ENCODE results near the gene FGFBP2. TPM values are rescaled to one million over a fixed set of nuclear protein-coding genes. Genes with fewer than 3 reads are reported as not detected.
A peak's percentile ranks its signal among the peaks of the same experiment; 100 is the strongest.

The FGFBP2 gene
- polyA plus RNA-seq, 4 donors = 3.8 TPM; not detected in 3

DNA sequence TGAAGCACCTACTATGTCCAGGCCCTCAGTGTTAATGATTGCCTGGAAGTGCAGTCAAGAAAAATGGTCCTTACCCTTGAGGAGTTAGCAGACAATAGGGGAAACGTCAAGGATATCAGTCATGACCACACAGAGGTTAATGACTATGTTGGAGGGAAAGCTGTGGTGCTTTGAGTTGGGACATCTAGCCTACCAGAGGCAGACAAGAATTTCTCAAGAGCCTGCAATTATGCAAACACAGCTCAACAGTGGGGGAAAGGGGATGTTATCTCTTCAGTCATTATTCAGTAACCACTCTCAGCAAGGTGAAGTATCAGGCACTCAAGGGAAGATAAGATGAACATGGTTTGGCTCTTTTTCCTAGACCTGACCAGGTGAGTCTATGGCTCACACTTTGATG, 17.5 kb downstream of the FGFBP2 start:
- no peaks in the 10 kb centered on the region for H3K36me3 ChIP-seq (ENCODE audit: control insufficient read depth in 3 of 3, insufficient read depth in 2 of 3, low read depth in 1 of 3, low read length in 3 of 3)
- 51 to 57% (median 52%) methylated on average over 1 of the region's 1 CpG for WGBS, 3 donors
- DNase-seq = peak in 1 of 2 donors; percentile 17

DNA sequence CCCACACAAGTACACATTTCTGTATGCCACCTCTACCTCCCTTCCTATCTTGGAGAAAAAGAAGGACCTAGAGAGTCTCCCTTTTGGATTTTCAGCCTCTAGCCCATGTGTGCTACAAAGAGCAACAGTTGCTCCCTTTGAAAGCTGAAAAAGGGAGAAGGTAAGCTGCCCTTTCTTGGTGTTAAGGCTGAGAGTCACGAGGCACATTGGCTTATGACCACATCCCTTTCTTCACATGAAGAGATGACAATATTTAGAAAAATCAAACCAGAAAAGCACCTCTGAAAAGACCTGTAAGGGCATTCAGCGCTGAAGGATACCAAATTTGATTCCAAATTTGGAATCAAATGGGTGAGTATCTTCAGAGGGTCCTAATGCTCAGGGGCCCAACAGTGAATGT, 18.1 kb downstream of the FGFBP2 start:
- FAIRE-seq = no peak
- Histone ChIP-seq H3K4me1 (ENCODE audit: control insufficient read depth in 3 of 3, insufficient read depth in 2 of 3, low read depth in 1 of 3, low read length in 2 of 3) (no peaks in the 10 kb centered on the region), H3K27ac (ENCODE audit: low read depth in 1 of 3, low read length in 2 of 3) (no peak overlapping the region), H3K4me3 (ENCODE audit: low read depth in 1 of 3, low read length in 3 of 3) (no peak overlapping the region), H3K27me3 (ENCODE audit: control insufficient read depth in 3 of 3, insufficient read depth in 3 of 3, low read length in 3 of 3) (peaks cover 0 to 3% (median 0%) of the 10 kb centered on the region in 3 donors), H3K36me3 (ENCODE audit: control insufficient read depth in 3 of 3, insufficient read depth in 2 of 3, low read depth in 1 of 3, low read length in 3 of 3) (no peaks in the 10 kb centered on the region), H3K9me3 (ENCODE audit: control insufficient read depth in 2 of 2, insufficient read depth in 1 of 2, low read depth in 1 of 2, low read length in 1 of 2) (no peaks in the 10 kb centered on the region)
- DNase-seq = no peak
- 62 to 88% (median 76%) methylated on average over 2 of the region's 2 CpGs for WGBS, 3 donors

More for the DNA sequence above, 17.5 kb downstream of the FGFBP2 start:
- H3K4me3 ChIP-seq (ENCODE audit: low read depth in 1 of 3, low read length in 3 of 3) = no peak overlapping the region
- no peaks in the 10 kb centered on the region for H3K4me1 ChIP-seq (ENCODE audit: control insufficient read depth in 3 of 3, insufficient read depth in 2 of 3, low read depth in 1 of 3, low read length in 2 of 3)
- H3K9me3 ChIP-seq (ENCODE audit: control insufficient read depth in 2 of 2, insufficient read depth in 1 of 2, low read depth in 1 of 2, low read length in 1 of 2) = no peaks in the 10 kb centered on the region
- H3K27me3 ChIP-seq (ENCODE audit: control insufficient read depth in 3 of 3, insufficient read depth in 3 of 3, low read length in 3 of 3) = peaks cover 0 to 3% (median 0%) of the 10 kb centered on the region in 3 donors
- no peak overlapping the region for H3K27ac ChIP-seq (ENCODE audit: low read depth in 1 of 3, low read length in 2 of 3)
- no peak for FAIRE-seq

DNA sequence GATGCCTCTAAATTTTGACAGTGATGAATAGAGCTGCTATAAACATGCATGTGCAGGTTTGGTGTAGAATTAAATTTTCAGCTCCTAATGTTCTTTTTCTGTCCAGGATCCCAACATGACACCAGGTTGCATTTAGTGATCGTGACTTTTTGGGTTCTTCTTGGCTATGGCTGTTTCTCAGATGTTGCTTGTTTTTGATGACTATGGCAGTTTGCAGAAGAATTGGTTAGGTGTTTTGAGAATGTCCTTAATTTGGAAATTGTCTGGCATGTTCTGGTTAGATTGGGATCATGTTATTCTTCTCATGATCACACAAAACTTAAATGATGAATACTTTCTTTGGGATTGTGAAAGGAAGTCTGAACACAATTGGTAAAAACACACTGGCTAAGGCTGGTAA, 20.7 kb downstream of the FGFBP2 start:
- Histone ChIP-seq H3K9me3 (ENCODE audit: control insufficient read depth in 2 of 2, insufficient read depth in 1 of 2, low read depth in 1 of 2, low read length in 1 of 2) (no peaks in the 10 kb centered on the region), H3K36me3 (ENCODE audit: control insufficient read depth in 3 of 3, insufficient read depth in 2 of 3, low read depth in 1 of 3, low read length in 3 of 3) (no peaks in the 10 kb centered on the region), H3K27ac (ENCODE audit: low read depth in 1 of 3, low read length in 2 of 3) (no peak overlapping the region), H3K4me1 (ENCODE audit: control insufficient read depth in 3 of 3, insufficient read depth in 2 of 3, low read depth in 1 of 3, low read length in 2 of 3) (peaks cover 0 to 3% (median 3%) of the 10 kb centered on the region in 3 donors), H3K27me3 (ENCODE audit: control insufficient read depth in 3 of 3, insufficient read depth in 3 of 3, low read length in 3 of 3) (peaks cover 0 to 3% (median 2%) of the 10 kb centered on the region in 3 donors), H3K4me3 (ENCODE audit: low read depth in 1 of 3, low read length in 3 of 3) (no peak overlapping the region)
- DNase-seq (no peak), FAIRE-seq (no peak)
- 90 to 93% (median 91%) methylated on average over 1 of the region's 1 CpG for WGBS, 3 donors

DNA sequence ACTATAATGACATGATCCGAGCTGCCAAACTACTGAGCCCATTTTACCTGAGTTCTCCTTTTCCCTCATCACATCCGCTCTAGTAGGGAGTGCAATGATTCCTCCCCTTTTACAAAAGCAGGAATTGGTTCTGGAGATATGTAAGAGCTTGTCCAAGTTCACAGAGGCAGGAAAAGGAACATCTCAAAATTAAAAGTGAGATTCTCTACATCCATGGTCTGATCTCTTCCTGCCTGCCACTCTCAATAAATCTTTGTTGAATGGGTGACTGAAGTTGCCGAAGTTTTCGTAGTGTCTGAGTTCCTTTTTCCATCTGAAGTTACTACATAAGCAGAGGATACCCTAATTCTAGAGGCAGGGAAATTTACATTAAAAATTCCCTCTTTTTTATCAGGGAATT, 24.3 kb downstream of the FGFBP2 start, which contains the start of gene FGFBP1:
FGFBP1 (minus strand) TSS at position 101 of the 400 bp plus-strand sequence. CDS start 2,108 bp downstream, outside the sequence.
- Histone ChIP-seq H3K27ac (ENCODE audit: low read depth in 1 of 3, low read length in 2 of 3) (no peak within 1 kb of the TSS), H3K27me3 (ENCODE audit: control insufficient read depth in 3 of 3, insufficient read depth in 3 of 3, low read length in 3 of 3) (peaks cover 0 to 3% (median 2%) of the 10 kb centered on the region in 3 donors), H3K9me3 (ENCODE audit: control insufficient read depth in 2 of 2, insufficient read depth in 1 of 2, low read depth in 1 of 2, low read length in 1 of 2) (no peaks in the 10 kb centered on the region), H3K4me3 (ENCODE audit: low read depth in 1 of 3, low read length in 3 of 3) (no peak within 1 kb of the TSS), H3K4me1 (ENCODE audit: control insufficient read depth in 3 of 3, insufficient read depth in 2 of 3, low read depth in 1 of 3, low read length in 2 of 3) (peaks cover 0 to 3% (median 3%) of the 10 kb centered on the region in 3 donors), H3K36me3 (ENCODE audit: control insufficient read depth in 3 of 3, insufficient read depth in 2 of 3, low read depth in 1 of 3, low read length in 3 of 3) (no peaks in the 10 kb centered on the region)
- FAIRE-seq (no peak), DNase-seq (no peak)
- 24 to 49% (median 34%) methylated on average over 4 of the region's 4 CpGs for WGBS, 3 donors

DNA sequence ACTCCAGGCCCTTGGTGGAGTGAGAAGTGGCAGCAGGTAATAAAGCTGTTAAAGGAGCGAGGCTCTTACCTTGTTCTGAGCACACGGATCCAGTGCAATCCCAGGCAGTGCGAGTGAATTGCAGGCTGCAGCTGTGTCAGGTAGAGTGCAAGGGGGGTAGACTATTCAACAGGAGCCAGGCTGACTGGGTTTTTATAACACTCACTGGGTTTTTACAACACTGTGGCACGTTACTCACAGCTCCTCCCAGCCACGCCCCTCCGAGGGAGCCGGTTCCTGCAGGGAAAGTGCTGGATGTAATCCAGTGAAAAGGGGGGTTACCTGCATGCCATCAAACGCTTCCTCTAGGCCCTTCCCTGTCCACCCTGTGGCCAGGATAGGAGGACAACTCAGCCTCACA, 24.8 kb downstream of the FGFBP2 start:
- no peak for FAIRE-seq
- H3K27me3 ChIP-seq (ENCODE audit: control insufficient read depth in 3 of 3, insufficient read depth in 3 of 3, low read length in 3 of 3) = peaks cover 0 to 3% (median 2%) of the 10 kb centered on the region in 3 donors
- no peaks in the 10 kb centered on the region for H3K36me3 ChIP-seq (ENCODE audit: control insufficient read depth in 3 of 3, insufficient read depth in 2 of 3, low read depth in 1 of 3, low read length in 3 of 3)
- WGBS, 3 donors = 11 to 34% (median 14%) methylated on average over 8 of the region's 8 CpGs
- no peaks in the 10 kb centered on the region for H3K9me3 ChIP-seq (ENCODE audit: control insufficient read depth in 2 of 2, insufficient read depth in 1 of 2, low read depth in 1 of 2, low read length in 1 of 2)
- H3K27ac ChIP-seq (ENCODE audit: low read depth in 1 of 3, low read length in 2 of 3) = no peak overlapping the region
- peak; percentile 77 to 89 for DNase-seq
- peaks cover 0 to 3% (median 3%) of the 10 kb centered on the region in 3 donors for H3K4me1 ChIP-seq (ENCODE audit: control insufficient read depth in 3 of 3, insufficient read depth in 2 of 3, low read depth in 1 of 3, low read length in 2 of 3)
- no peak overlapping the region for H3K4me3 ChIP-seq (ENCODE audit: low read depth in 1 of 3, low read length in 3 of 3)

DNA sequence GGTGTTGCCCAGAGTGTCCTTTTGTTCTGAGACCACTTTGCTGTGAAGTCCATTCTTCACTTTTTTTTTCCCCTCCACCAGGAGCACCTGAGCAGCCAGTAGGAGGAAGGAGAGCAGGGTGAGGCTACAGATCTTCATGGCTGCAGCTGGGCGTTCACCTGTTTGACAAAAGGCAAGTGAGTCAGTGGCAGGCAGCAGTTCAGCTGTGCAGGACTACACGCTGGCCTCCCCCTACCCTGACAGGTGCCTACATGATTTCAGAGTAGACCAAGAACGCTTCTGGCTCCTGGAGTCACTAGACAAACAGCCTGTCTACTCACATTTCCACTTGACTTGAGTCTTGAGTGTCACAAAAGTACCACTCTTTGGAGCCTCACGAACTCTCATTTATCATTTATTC, 26.5 kb downstream of the FGFBP2 start:
- Histone ChIP-seq H3K27me3 (ENCODE audit: control insufficient read depth in 3 of 3, insufficient read depth in 3 of 3, low read length in 3 of 3) (peaks cover 0 to 3% (median 2%) of the 10 kb centered on the region in 3 donors), H3K27ac (ENCODE audit: low read depth in 1 of 3, low read length in 2 of 3) (no peak overlapping the region), H3K4me3 (ENCODE audit: low read depth in 1 of 3, low read length in 3 of 3) (no peak overlapping the region), H3K4me1 (ENCODE audit: control insufficient read depth in 3 of 3, insufficient read depth in 2 of 3, low read depth in 1 of 3, low read length in 2 of 3) (peaks cover 0 to 3% (median 3%) of the 10 kb centered on the region in 3 donors), H3K36me3 (ENCODE audit: control insufficient read depth in 3 of 3, insufficient read depth in 2 of 3, low read depth in 1 of 3, low read length in 3 of 3) (no peaks in the 10 kb centered on the region), H3K9me3 (ENCODE audit: control insufficient read depth in 2 of 2, insufficient read depth in 1 of 2, low read depth in 1 of 2, low read length in 1 of 2) (no peaks in the 10 kb centered on the region)
- peak in 1 of 2 donors; percentile 48 for DNase-seq
- 42 to 65% (median 42%) methylated on average over 4 of the region's 4 CpGs for WGBS, 3 donors
- no peak for FAIRE-seq

DNA sequence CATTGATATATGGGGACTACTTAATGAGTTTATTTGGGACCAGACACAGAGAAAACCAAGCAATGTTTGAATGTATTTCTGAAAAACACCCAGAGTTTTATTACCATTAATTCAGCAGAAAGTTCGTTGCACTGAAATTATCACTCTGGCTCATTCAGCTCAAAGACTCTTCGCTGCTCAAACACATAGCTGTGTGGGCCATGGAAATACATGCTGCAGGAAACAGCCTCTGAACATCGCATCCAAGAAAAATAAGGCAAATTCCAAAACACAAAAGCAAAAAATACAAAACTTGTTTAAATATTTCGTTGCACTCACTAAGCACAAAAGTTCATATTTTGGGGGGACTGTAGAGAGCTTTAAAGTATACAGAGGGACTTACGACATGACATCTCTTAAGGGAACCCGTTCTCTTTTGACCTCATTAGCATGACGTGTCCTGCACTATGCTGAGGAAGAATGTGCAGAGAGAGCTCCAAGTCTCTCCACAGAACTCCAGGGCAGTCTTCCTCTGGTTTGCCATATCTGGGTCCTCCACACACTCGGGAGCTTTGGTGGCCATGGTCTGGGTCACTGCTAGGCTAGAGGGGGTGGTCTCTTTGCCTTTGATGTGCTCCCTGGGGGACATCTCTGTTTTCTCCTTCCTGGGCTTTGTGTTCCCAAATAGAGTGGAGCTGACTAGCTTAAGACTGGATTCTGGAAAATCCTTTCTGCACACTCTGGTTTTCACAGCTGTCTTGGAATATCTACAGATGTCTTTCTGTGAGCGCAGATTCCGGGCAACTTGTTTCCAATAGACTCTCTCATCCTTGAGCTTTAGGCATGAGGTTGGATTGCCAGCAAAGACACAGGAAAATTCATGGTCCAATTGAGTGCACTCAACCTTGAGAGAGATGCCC, 27.2 kb downstream of the FGFBP2 start:
- WGBS, 3 donors = 79 to 90% (median 84%) methylated on average over 10 of the region's 10 CpGs
- peaks cover 0 to 2% (median under 1%) of the 10 kb centered on the region in 3 donors for H3K27me3 ChIP-seq (ENCODE audit: control insufficient read depth in 3 of 3, insufficient read depth in 3 of 3, low read length in 3 of 3)
- no peak for FAIRE-seq
- no peak overlapping the region for H3K27ac ChIP-seq (ENCODE audit: low read depth in 1 of 3, low read length in 2 of 3)
- H3K9me3 ChIP-seq (ENCODE audit: control insufficient read depth in 2 of 2, insufficient read depth in 1 of 2, low read depth in 1 of 2, low read length in 1 of 2) = no peaks in the 10 kb centered on the region
- H3K4me1 ChIP-seq (ENCODE audit: control insufficient read depth in 3 of 3, insufficient read depth in 2 of 3, low read depth in 1 of 3, low read length in 2 of 3) = peaks cover 0 to 3% (median 3%) of the 10 kb centered on the region in 3 donors
- no peak for DNase-seq
- H3K36me3 ChIP-seq (ENCODE audit: control insufficient read depth in 3 of 3, insufficient read depth in 2 of 3, low read depth in 1 of 3, low read length in 3 of 3) = no peaks in the 10 kb centered on the region
- H3K4me3 ChIP-seq (ENCODE audit: low read depth in 1 of 3, low read length in 3 of 3) = no peak overlapping the region

DNA sequence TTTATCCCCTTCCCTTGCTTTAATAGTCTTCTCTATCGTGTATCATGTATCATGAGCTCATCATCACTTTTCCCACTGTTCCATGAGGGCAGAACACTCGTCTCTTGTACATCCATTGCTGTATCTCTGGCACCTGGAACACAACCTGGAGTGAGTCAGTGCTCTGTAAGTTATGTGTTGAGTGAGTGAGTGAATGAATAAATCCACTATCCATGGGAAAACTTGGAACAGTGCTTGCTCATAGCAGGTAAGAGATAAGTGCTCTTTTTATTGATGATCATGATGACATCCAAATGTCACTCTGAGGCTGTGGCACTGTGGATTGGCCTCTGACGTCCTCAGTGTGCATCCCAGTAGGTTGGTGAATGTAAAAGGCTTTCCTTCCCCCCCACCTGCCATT, 28.7 kb downstream of the FGFBP2 start:
- DNase-seq = no peak
- Histone ChIP-seq H3K27ac (ENCODE audit: low read depth in 1 of 3, low read length in 2 of 3) (no peak overlapping the region), H3K4me3 (ENCODE audit: low read depth in 1 of 3, low read length in 3 of 3) (no peak overlapping the region), H3K36me3 (ENCODE audit: control insufficient read depth in 3 of 3, insufficient read depth in 2 of 3, low read depth in 1 of 3, low read length in 3 of 3) (no peaks in the 10 kb centered on the region), H3K27me3 (ENCODE audit: control insufficient read depth in 3 of 3, insufficient read depth in 3 of 3, low read length in 3 of 3) (peaks cover 0 to 4% (median 2%) of the 10 kb centered on the region in 3 donors), H3K9me3 (ENCODE audit: control insufficient read depth in 2 of 2, insufficient read depth in 1 of 2, low read depth in 1 of 2, low read length in 1 of 2) (no peaks in the 10 kb centered on the region), H3K4me1 (ENCODE audit: control insufficient read depth in 3 of 3, insufficient read depth in 2 of 3, low read depth in 1 of 3, low read length in 2 of 3) (peaks cover 0 to 3% (median 3%) of the 10 kb centered on the region in 3 donors)
- no peak for FAIRE-seq
- 56 to 82% (median 77%) methylated on average over 3 of the region's 3 CpGs for WGBS, 3 donors
